IPS-18a (cell line): ENCODE data around the gene UBL4A.

Experiments
- H3K27ac ChIP-seq: one replicate; pipeline ENCODE4 v1.5.1; 2013; ENCODE audit warnings: low read length
- H3K27me3 ChIP-seq: one replicate; pipeline ENCODE4 v1.6.1; 2013; ENCODE audit warnings: mild to moderate bottlenecking, low read length; ENCODE audit not compliant: control insufficient read depth, insufficient read depth
- H3K36me3 ChIP-seq: one replicate; pipeline ENCODE4 v1.6.1; 2013; ENCODE audit warnings: low read depth, low read length; ENCODE audit not compliant: control insufficient read depth
- H3K4me1 ChIP-seq: one replicate; pipeline ENCODE4 v1.6.1; 2013; ENCODE audit warnings: low read depth, low read length; ENCODE audit not compliant: control insufficient read depth
- H3K4me3 ChIP-seq: one replicate; pipeline ENCODE4 v1.5.1; 2013; ENCODE audit warnings: low read length
- H3K9ac ChIP-seq: one replicate; pipeline ENCODE4 v1.6.1; 2013; ENCODE audit warnings: mild to moderate bottlenecking, low read length, moderate library complexity
- H3K9me3 ChIP-seq: one replicate; pipeline ENCODE4 v1.6.1; 2013; ENCODE audit warnings: low read depth, low read length; ENCODE audit not compliant: control insufficient read depth

Gene UBL4A

DNA sequence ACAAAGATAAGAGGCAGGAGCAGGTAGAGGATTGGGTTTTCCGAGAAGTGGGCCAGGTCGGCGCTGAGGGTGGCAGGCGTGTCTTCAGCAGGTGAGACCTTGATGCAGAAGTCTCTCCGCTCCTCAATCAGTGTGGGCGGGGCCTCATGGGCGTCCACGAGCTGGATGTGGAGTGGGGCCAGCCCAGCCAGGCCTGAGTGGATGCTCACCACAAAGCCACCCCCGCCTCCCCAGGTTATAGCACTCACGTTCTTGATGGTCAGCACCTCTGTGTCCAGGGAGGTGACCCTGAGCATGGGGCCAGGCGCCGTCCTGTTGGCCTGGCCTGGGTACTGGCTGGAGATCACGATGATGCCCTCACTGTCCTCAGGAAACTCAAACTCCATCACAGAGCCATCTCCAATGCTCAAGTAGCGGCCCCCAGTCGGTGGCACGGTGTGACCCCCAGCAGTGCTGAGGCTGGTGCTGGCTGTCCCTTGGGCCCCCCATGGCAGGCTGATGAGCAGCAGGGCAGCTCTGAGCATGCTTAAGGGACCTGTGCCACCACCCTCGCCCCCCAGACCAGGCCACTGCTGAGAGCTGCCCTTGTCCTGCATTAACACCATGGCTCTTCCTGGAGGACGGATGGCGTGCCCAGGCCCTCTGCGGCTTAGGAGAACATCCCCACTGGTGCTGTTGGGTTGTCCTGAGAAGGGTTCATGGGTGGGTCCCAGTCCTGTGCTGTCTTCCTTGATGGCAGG is 2.1 kb upstream of the UBL4A start:
- no peak overlapping the region for H3K27ac ChIP-seq
- H3K9me3 ChIP-seq: peaks cover 6% of the 10 kb centered on the region
- H3K9ac ChIP-seq: no peak overlapping the region
- H3K4me3 ChIP-seq: no peak overlapping the region
- H3K36me3 ChIP-seq: no peaks in the 10 kb centered on the region
- H3K4me1 ChIP-seq: no peaks in the 10 kb centered on the region
- H3K27me3 ChIP-seq: no peaks in the 10 kb centered on the region

DNA sequence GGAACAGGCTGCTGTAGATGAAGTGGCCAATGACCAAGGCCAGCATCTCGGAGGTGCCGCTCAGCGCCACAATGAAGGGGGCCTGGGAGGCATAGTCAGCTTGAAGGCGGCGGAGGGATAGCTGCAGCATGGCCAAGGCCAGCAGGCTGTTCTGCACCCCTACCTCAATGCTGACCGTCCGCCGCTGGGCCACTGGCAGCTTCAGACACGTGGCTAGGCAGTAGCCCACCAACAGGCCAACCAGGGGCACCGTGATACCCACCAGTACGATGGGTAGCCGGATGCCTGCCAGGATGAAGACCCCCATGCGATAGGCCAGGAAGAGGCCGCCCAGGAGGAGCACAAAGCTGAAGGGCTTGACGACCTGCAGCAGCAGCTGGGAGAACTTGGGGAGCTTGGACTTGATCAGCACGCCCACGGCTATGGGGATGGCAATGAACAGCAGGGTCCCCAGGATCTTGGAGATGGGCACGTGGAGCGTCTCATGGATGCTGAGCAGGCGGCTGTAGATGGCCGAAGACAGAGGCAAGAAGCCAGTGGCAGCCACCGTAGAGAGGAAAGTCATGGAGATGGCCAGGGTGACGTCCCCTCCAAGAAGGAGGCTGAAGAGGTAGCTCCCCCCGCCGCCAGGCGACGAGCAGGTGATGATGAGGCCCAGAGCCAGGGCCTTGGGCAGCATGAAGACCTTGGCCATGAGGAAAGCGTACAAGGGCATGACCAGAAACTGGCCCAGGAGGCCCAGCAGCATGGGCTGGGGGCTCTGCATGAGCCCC is 1.3 kb upstream of the UBL4A start:
- peaks cover 6% of the 10 kb centered on the region for H3K9me3 ChIP-seq
- H3K27ac ChIP-seq: no peak overlapping the region
- H3K36me3 ChIP-seq: no peaks in the 10 kb centered on the region
- H3K4me3 ChIP-seq: no peak overlapping the region
- no peaks in the 10 kb centered on the region for H3K27me3 ChIP-seq
- no peak overlapping the region for H3K9ac ChIP-seq
- no peaks in the 10 kb centered on the region for H3K4me1 ChIP-seq

DNA sequence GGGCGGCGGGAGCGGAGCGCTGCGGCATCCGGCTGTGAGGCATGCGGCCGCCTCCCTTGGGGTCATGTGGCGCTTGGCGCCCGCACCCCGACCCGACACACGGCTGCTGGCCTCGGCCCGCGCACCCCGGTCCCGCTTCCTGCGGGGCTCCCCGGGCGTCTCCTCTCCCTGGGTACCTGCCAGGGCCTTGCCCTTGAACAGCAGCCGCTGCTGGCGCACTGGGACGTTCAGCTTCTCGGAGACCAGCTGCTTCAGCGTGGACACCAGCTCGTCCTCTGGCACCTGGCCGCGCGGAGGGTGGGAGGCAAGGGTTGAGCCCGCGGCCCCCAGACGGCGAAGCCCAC is 391 bp downstream of the UBL4A start:
- Histone ChIP-seq H3K36me3 (no peaks in the 10 kb centered on the region), H3K27me3 (no peaks in the 10 kb centered on the region), H3K4me3 (peak overlapping the region; percentile 55), H3K9me3 (peaks cover 6% of the 10 kb centered on the region), H3K9ac (no peak overlapping the region), H3K27ac (no peak overlapping the region), H3K4me1 (no peaks in the 10 kb centered on the region)

DNA sequence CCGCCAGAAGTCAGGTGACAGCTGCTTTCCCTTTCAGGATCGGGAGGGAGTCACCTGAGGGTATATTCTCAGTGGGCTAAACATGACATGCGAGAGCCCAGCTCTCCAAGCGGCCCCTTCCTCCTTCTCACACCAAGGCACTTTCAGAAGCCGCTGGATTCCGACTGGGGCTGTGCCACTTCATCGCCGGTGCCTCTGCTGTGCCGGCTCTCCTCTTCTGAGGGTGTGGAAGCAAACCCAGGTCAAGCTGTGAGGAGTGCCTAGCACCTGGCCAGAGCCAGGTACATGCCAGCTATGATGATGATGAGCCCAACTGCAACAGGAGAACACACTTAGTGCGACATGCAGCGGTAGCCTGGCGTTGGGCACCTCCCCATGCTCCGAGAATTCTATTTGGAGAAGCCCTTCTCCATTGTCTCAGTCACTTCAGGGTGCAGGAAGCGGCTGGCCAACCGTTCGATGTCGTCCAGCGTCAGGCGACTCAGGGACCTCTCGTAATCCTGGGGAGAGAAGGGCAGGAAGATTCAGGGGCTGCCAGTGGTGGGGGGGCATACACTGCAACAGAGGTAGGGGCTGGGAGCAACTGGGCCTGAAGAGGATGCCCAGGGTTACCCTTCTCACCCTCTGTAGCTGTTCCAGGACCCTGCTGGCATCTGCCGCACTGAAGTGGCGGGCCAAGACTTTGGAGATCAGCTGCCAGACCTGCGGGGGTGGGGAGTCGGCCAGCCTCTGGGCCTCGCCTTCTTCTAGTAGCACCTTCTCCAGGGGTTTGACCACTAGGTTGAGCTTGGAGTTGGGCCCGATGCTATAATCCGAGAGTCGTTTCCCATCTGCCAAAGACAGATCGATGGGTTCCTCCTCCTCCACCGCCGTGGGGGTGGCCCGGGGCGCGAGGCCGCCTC is 1.0 kb downstream of the UBL4A start:
- H3K27me3 ChIP-seq: no peaks in the 10 kb centered on the region
- peaks cover 6% of the 10 kb centered on the region for H3K9me3 ChIP-seq
- H3K9ac ChIP-seq: no peak overlapping the region
- no peaks in the 10 kb centered on the region for H3K36me3 ChIP-seq
- peak overlapping the region; percentile 55 for H3K4me3 ChIP-seq
- no peaks in the 10 kb centered on the region for H3K4me1 ChIP-seq
- no peak overlapping the region for H3K27ac ChIP-seq

DNA sequence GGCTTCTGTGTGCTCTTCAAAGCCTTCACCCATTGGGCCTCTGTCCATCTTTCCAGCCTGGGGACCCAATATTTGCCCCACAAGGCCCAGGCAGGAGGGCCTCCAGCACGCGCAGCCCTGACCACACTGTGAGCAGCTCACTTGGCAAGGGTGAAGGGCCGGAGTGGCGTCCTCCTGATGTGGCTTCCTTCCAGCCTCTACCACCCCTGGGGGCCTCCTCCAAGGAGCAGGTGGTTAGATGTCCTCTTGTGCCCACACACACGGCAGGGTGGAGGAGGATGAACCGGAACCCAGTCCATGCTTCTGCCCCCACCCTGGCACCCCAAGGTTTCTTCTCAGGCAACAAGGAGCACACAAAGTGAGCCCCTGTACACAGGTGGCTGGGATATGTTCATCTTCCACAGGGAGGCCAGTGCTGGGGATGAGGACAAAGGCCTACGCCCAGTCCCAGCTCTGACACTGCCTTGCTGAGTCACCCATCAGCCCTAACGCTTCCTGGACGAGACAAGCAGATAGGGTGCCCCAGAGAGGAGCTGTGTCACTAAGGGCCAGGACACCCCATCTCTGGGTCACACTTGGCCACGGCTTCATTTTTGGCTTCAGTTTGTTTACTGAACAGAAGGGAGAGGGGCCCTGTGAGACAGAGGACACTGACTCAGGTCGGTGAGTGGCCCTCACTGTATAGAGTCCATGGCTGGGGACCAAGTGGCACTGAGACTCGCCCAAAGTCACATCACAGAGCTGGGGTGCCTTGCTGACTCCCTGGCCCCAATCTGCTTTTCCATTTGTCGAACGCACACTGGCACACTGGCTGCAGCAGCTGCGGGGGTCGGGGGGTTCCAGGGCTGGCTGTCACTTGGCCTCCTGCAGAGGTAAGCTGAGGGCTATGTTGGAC is 1.9 kb downstream of the UBL4A start:
- H3K36me3 ChIP-seq: no peaks in the 10 kb centered on the region
- H3K9ac ChIP-seq: no peak overlapping the region
- no peaks in the 10 kb centered on the region for H3K27me3 ChIP-seq
- H3K4me3 ChIP-seq: no peak overlapping the region
- peaks cover 6% of the 10 kb centered on the region for H3K9me3 ChIP-seq
- H3K27ac ChIP-seq: no peak overlapping the region
- H3K4me1 ChIP-seq: no peaks in the 10 kb centered on the region

DNA sequence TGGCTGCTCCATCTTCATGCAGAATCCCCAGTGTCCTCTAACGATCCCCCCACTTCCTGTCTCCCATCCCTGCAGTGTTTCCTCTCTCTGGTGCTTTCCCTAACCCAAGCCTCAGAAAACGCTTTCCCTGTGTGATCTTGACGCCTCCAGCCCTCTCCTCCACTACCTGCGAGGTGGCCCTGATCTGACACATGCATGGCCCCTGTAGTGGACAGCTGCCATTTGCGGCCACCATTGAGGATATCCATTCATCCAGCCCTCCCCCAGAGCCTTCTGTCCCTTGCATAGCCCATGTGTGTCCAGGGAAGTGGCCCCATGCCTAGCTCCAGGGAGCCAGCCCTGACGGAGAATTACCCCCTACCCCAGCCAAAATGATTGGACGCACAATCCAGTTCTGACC is 3.1 kb downstream of the UBL4A start:
- no peaks in the 10 kb centered on the region for H3K36me3 ChIP-seq
- no peaks in the 10 kb centered on the region for H3K4me1 ChIP-seq
- H3K27ac ChIP-seq: no peak overlapping the region
- H3K9ac ChIP-seq: no peak overlapping the region
- no peak overlapping the region for H3K4me3 ChIP-seq
- H3K27me3 ChIP-seq: no peaks in the 10 kb centered on the region
- H3K9me3 ChIP-seq: peaks cover 3% of the 10 kb centered on the region

DNA sequence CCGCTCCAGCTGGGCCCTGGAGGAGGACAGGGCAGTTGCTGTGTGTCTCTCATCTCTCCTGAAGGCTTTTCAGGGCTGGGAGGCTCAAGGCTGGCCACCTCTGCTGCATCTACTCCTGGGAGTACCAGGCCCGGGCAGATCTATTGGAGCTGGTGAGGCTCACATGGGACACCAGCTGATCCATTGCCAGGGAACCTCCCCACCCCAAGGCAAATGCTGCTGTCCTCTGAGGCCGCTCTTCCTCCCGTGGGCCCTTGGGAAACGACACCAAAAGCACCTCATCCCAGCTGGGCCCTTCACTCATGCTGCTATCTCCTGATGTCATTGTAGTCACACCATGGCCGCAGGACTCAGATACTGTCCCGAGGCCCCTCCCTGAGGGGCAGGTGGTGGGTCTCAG is 3.6 kb downstream of the UBL4A start:
- H3K9ac ChIP-seq: no peak overlapping the region
- no peaks in the 10 kb centered on the region for H3K27me3 ChIP-seq
- H3K9me3 ChIP-seq: no peaks in the 10 kb centered on the region
- no peaks in the 10 kb centered on the region for H3K36me3 ChIP-seq
- H3K27ac ChIP-seq: no peak overlapping the region
- H3K4me1 ChIP-seq: no peaks in the 10 kb centered on the region
- H3K4me3 ChIP-seq: no peak overlapping the region

DNA sequence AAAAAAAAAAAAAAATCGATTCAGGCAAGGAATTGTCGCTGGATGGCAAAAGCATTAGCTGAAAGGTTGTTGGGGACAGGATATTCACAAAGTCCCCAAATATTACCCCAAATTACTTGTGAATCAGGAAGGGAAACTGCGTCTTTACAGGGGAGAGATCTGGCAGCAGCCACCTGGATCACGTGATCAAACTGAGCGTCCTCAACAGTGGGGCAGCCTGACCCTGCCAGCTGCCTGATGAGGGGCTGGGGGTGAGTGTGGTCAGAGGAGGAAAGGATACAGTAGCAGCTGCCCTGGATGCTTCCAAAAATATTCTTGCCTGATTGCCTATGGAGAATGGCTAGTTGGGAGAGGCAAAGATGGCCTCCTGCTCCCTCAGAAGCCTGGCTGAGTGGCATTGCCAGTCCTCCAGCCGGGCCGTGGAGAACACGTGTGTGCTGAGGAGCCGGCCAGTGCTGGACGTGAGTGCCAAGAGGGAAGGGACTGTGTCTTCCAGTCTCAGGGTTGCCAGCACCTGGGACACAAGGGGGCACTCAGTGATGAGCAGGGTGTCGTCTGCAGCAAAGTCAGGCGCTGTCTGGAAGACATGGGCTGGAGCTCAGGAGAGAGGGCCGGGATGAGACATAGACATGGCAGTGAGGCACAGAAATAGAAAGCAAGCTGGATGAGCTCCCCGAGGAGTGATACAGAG is 4.4 kb downstream of the UBL4A start:
- no peak overlapping the region for H3K27ac ChIP-seq
- no peaks in the 10 kb centered on the region for H3K9me3 ChIP-seq
- no peaks in the 10 kb centered on the region for H3K4me1 ChIP-seq
- H3K9ac ChIP-seq: no peak overlapping the region
- H3K27me3 ChIP-seq: no peaks in the 10 kb centered on the region
- H3K36me3 ChIP-seq: no peaks in the 10 kb centered on the region
- H3K4me3 ChIP-seq: no peak overlapping the region

DNA sequence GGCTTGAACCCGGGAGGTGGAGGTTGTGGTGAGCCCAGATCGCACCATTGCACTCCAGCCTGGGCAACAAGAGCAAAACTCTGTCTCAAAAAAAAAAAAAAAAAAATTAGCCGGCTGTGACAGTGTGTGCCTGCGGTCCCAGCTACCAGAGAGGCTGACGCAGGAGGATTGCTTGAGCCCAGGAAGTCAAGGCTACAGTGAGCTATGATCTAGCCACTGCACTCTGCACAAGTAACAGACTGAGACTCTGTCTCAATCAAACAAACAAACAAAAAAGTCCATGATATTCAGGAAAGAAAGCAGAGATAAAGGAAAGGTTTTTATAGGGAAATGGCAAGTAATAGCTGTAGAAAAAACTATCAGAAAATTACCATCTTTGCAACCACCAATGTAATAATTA is 5.2 kb downstream of the UBL4A start:
- no peaks in the 10 kb centered on the region for H3K36me3 ChIP-seq
- no peaks in the 10 kb centered on the region for H3K4me1 ChIP-seq
- H3K9ac ChIP-seq: no peak overlapping the region
- no peaks in the 10 kb centered on the region for H3K9me3 ChIP-seq
- no peak overlapping the region for H3K27ac ChIP-seq
- H3K4me3 ChIP-seq: no peak overlapping the region
- H3K27me3 ChIP-seq: no peaks in the 10 kb centered on the region

DNA sequence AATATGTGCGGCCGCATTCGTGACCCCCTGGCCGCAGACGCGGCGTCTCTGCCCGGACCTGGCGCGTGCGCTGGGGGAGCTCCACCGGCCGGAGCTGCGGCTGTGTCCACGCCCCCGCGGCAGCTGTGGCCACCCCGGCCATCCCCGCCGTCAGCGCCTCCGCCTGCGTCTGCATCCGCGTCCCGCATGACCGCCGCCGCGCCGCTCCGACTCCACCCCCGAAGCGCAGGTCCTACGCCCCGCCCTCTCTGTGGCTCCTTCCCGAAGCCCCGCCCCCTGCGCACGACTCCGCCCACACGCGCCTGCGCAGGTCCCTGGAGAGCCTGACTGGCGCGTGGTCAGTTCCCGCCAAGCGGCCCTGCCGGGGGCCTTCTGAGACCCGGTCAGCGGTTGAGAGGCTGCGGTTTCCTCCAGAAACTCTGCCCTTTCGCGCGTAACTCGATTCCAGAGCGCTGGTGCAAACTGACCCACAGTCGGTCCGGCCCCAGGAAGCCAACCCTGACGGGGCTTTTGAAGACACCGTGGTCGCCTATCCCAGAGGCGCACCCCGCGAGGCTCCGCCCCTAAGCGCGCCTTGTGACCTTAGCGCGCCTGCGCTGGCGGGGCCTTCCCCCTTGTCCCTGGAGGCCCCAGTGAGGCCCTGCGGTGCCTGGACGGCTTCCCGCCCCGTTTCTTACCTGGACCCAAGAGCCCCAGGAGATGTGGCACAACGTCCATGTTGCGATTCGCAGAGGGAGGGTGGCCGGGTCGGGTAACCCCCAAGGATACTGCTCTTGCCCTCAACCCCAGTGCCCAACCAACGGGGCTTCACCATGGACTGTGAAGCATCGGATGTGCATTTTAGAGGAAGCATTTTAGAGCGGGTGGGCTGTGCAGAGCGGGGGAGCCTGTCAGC is 7.4 kb downstream of the UBL4A start, which contains the start of gene LAGE3:
TSS of gene LAGE3 (minus strand) at position 554 of the 895 bp plus-strand sequence. CDS start at position 188, 366 bp downstream.
- H3K27ac ChIP-seq: no peak within 1 kb of the TSS
- H3K27me3 ChIP-seq: no peaks in the 10 kb centered on the region
- no peaks in the 10 kb centered on the region for H3K36me3 ChIP-seq
- H3K9ac ChIP-seq: no peak within 1 kb of the TSS
- peak within 1 kb of the TSS; percentile 54 for H3K4me3 ChIP-seq
- no peaks in the 10 kb centered on the region for H3K4me1 ChIP-seq
- H3K9me3 ChIP-seq: peaks cover 6% of the 10 kb centered on the region
